SK-N-SH treated with all-trans-retinoic acid at 6 μM for 48 hours (cell line): ENCODE data around the gene COX7A2L.

Source experiments
- ATAC-seq: fragments of 200-7000 bp; cut with Tn5 transposase; 3 replicates; pipeline ENCODE4 v1.9.1; 2020; ENCODE audit warnings: mild to moderate bottlenecking, moderate library complexity
- ARNTL ChIP-seq: fragments of 450-650 bp; formaldehyde crosslinking; IDR thresholded peaks from 2 replicates; pipeline ENCODE4 v1.5.0; 2020; ENCODE audit warnings: low read depth, mild to moderate bottlenecking, moderate library complexity, borderline replicate concordance
- BACH2 ChIP-seq: fragments of 250-450 bp; sonication (Bioruptor Pico); IDR thresholded peaks from 2 replicates; pipeline ENCODE4 v1.9.0; 2021; ENCODE audit warnings: mild to moderate bottlenecking, borderline replicate concordance
- CSDC2 ChIP-seq: fragments of 250-450 bp; sonication (Bioruptor Pico); IDR thresholded peaks from 2 replicates; pipeline ENCODE4 v1.5.0; 2020; ENCODE audit warnings: mild to moderate bottlenecking, moderate library complexity
- CSRNP3 ChIP-seq: fragments of 250-450 bp; sonication (Bioruptor Pico); IDR thresholded peaks from 2 replicates; pipeline ENCODE4 v1.5.1; 2021; ENCODE audit warnings: mild to moderate bottlenecking, moderate library complexity
- ESRRG ChIP-seq: fragments of 250-450 bp; sonication (Bioruptor Pico); IDR thresholded peaks from 2 replicates; pipeline ENCODE4 v1.6.1; 2021; ENCODE audit warnings: mild to moderate bottlenecking
- ISL1 ChIP-seq: fragments of 250-450 bp; sonication (Bioruptor Pico); IDR thresholded peaks from 2 replicates; pipeline ENCODE4 v2.1.2; 2022; ENCODE audit warnings: mild to moderate bottlenecking, moderate library complexity
- OSR1 ChIP-seq: fragments of 250-450 bp; sonication (Bioruptor Pico); IDR thresholded peaks from 2 replicates; pipeline ENCODE4 v1.8.0; 2022; ENCODE audit warnings: moderate library complexity, mild to moderate bottlenecking, inconsistent platforms
- PATZ1 ChIP-seq: fragments of 250-450 bp; sonication (Bioruptor Pico); IDR thresholded peaks from 2 replicates; pipeline ENCODE4 v1.8.0; 2020; ENCODE audit warnings: mild to moderate bottlenecking, moderate library complexity, borderline replicate concordance
- PPARA ChIP-seq: fragments of 250-450 bp; sonication (Bioruptor Pico); IDR thresholded peaks from 2 replicates; pipeline ENCODE4 v1.5.0; 2020; ENCODE audit warnings: mild to moderate bottlenecking, borderline replicate concordance
- RARB ChIP-seq: fragments of 250-450 bp; sonication (Bioruptor Pico); IDR thresholded peaks from 2 replicates; pipeline ENCODE4 v1.8.0; 2021; ENCODE audit warnings: mild to moderate bottlenecking, moderate library complexity
- SNAI2 ChIP-seq: fragments of 250-450 bp; sonication (Bioruptor Pico); IDR thresholded peaks from 2 replicates; pipeline ENCODE4 v1.5.0; 2020; ENCODE audit warnings: mild to moderate bottlenecking, moderate library complexity
- TCF4 ChIP-seq: fragments of 250-450 bp; sonication (Bioruptor Pico); IDR thresholded peaks from 2 replicates; pipeline ENCODE4 v1.8.0; 2021; ENCODE audit warnings: mild to moderate bottlenecking, moderate library complexity, borderline replicate concordance
- TOX ChIP-seq: fragments of 250-450 bp; sonication (Bioruptor Pico); IDR thresholded peaks from 2 replicates; pipeline ENCODE4 v1.8.0; 2021; ENCODE audit warnings: mild to moderate bottlenecking, moderate library complexity, borderline replicate concordance
- TSHZ2 ChIP-seq: fragments of 250-450 bp; sonication (Bioruptor Pico); IDR thresholded peaks from 2 replicates; pipeline ENCODE4 v1.5.0; 2020; ENCODE audit warnings: mild to moderate bottlenecking, moderate library complexity
- ZC3H10 ChIP-seq: fragments of 250-450 bp; sonication (Bioruptor Pico); IDR thresholded peaks from 2 replicates; pipeline ENCODE4 v1.5.1; 2021; ENCODE audit warnings: mild to moderate bottlenecking, moderate library complexity
- ZFP3 ChIP-seq: fragments of 250-450 bp; sonication (Bioruptor Pico); IDR thresholded peaks from 2 replicates; pipeline ENCODE4 v1.5.0; 2020; ENCODE audit warnings: mild to moderate bottlenecking, moderate library complexity
- ZFP30 ChIP-seq: fragments of 450-650 bp; formaldehyde crosslinking; IDR thresholded peaks from 2 replicates; pipeline ENCODE4 v1.5.0; 2022; ENCODE audit warnings: mild to moderate bottlenecking, moderate library complexity
- ZNF565 ChIP-seq: fragments of 450-650 bp; formaldehyde crosslinking; conservative IDR thresholded peaks from 2 replicates; pipeline ENCODE4 v1.5.0; 2020; ENCODE audit warnings: low read depth, mild to moderate bottlenecking, moderate library complexity
- ZNF70 ChIP-seq: fragments of 450-650 bp; formaldehyde crosslinking; IDR thresholded peaks from 2 replicates; pipeline ENCODE4 v1.5.0; 2020; ENCODE audit warnings: mild to moderate bottlenecking, moderate library complexity
- ZNF8 ChIP-seq: fragments of 450-650 bp; formaldehyde crosslinking; IDR thresholded peaks from 2 replicates; pipeline ENCODE4 v1.5.0; 2020; ENCODE audit warnings: mild to moderate bottlenecking, moderate library complexity

COX7A2L gene

GRCh38 chr2:42340045-42340937 is 20.7 kb downstream of the COX7A2L start:
- no peak for ATAC-seq
- TF ChIP-seq ZC3H10 (CRISPR knock-in tag) = no peak
- TF ChIP-seq RARB (CRISPR knock-in tag) = no peak
- no peak for TF ChIP-seq TOX

- no peak for TF ChIP-seq PATZ1 (CRISPR knock-in tag)
- no peak for TF ChIP-seq SNAI2
- no peak for TF ChIP-seq ISL1 (CRISPR knock-in tag)
- no peak for TF ChIP-seq ZFP30
- TF ChIP-seq ZNF8 (CRISPR knock-in tag) = no peak
- no peak for TF ChIP-seq ARNTL (CRISPR knock-in tag)
- TF ChIP-seq BACH2 (CRISPR knock-in tag) = no peak
- no peak for TF ChIP-seq ZNF565
- no peak for TF ChIP-seq OSR1 (CRISPR knock-in tag)
- TF ChIP-seq ZNF70 (CRISPR knock-in tag) = no peak
- no peak for TF ChIP-seq RARB (CRISPR knock-in tag)
- TF ChIP-seq TSHZ2 = no peak
- TF ChIP-seq PPARA (CRISPR knock-in tag) = no peak
- no peak for TF ChIP-seq ESRRG
- TF ChIP-seq CSRNP3 (CRISPR knock-in tag) = no peak
- no peak for TF ChIP-seq ZC3H10 (CRISPR knock-in tag)
- no peak for TF ChIP-seq ZFP3 (CRISPR knock-in tag)
- ATAC-seq = peak; percentile 13
Observed at GRCh38 chr2:42339191-42339912, 21.7 kb downstream of the COX7A2L start.

GRCh38 chr2:42338567-42339190 is 22.3 kb downstream of the COX7A2L start:
- TF ChIP-seq TOX (no peak), OSR1 (CRISPR knock-in tag) (no peak), RARB (CRISPR knock-in tag) (no peak)
- no peak for ATAC-seq

- no peak for ATAC-seq
- TF ChIP-seq ARNTL (CRISPR knock-in tag) = no peak
- no peak for TF ChIP-seq ZFP30
- TF ChIP-seq CSDC2 (CRISPR knock-in tag) = no peak
- no peak for TF ChIP-seq TCF4 (CRISPR knock-in tag)
- no peak for TF ChIP-seq ZNF70 (CRISPR knock-in tag)
- TF ChIP-seq BACH2 (CRISPR knock-in tag) = no peak
Observed at GRCh38 chr2:42337846-42338566, 23.0 kb downstream of the COX7A2L start.
